Measurements from ENCODE around the gene CELF4. TPM values are rescaled to one million over a fixed set of nuclear protein-coding genes. Genes with fewer than 3 reads are reported as not detected.

CELF4 gene
- total RNA-seq, 1 experiment from 2014 or later: not detected

- ATAC-seq (no peak), DNase-seq (ENCODE audit: low read depth, low spot score) (no peak)
- H3K4me1 ChIP-seq (ENCODE audit: control insufficient read depth, insufficient read depth, low read length): no peaks in the 10 kb centered on the region
- ChIA-PET CTCF (no interaction called here), POLR2A (no interaction called here)
- H3K9me3 ChIP-seq (ENCODE audit: control insufficient read depth, insufficient read depth, low read depth, low read length): no peaks in the 10 kb centered on the region
- in situ Hi-C loops (cut with HindIII; ENCODE audit: low pct_unique_long_range_greater_than_20kb, low sequenced_read_pairs) (no loop called here), intact Hi-C loops (cut with micrococcal nuclease; ENCODE audit: unreplicated experiment) (no loop called here)
- no peak overlapping the region for H3K27ac ChIP-seq (ENCODE audit: low read length)
- TF ChIP-seq REST (IDR thresholded peaks at IDR 0.05; ENCODE audit: insufficient read depth in 1 of 2, low read depth in 2 of 2, low read length in 1 of 2) (no peak), CTCF (IDR thresholded peaks at IDR 0.05) (no peak), POLR2AphosphoS5 (IDR thresholded peaks at IDR 0.05; ENCODE audit: low read depth, low read length) (no peak), SIN3A (IDR thresholded peaks at IDR 0.05; ENCODE audit: borderline replicate concordance, insufficient read depth, low read depth, low read length) (no peak), TCF7L2 (IDR thresholded peaks at IDR 0.05; ENCODE audit: low read depth, low read length) (no peak)
- no peaks in the 10 kb centered on the region for H3K27me3 ChIP-seq (ENCODE audit: control insufficient read depth, insufficient read depth, low read length)
- H3K4me3 ChIP-seq (ENCODE audit: low read depth in 2 of 2, low read length in 2 of 2): no peak overlapping the region
- H3K36me3 ChIP-seq (ENCODE audit: control insufficient read depth, insufficient read depth, low read length): no peaks in the 10 kb centered on the region; the same call in 1 of the 2 replicates
- BruUV-seq (replicated peaks): no TSS peak
These were observed 145.2 kb downstream of the CELF4 start for GRCh38 chr18:37420315-37420880.

- Histone ChIP-seq H3K36me3 (ENCODE audit: control insufficient read depth, insufficient read depth, low read length) (no peaks in the 10 kb centered on the region; the same call in 1 of the 2 replicates), H3K27me3 (ENCODE audit: control insufficient read depth, insufficient read depth, low read length) (no peaks in the 10 kb centered on the region), H3K4me1 (ENCODE audit: control insufficient read depth, insufficient read depth, low read length) (no peaks in the 10 kb centered on the region), H3K27ac (ENCODE audit: low read length) (no peak overlapping the region), H3K9me3 (ENCODE audit: control insufficient read depth, insufficient read depth, low read depth, low read length) (no peaks in the 10 kb centered on the region), H3K4me3 (ENCODE audit: low read depth in 2 of 2, low read length in 2 of 2) (no peak overlapping the region)
- no peak for ATAC-seq
- in situ Hi-C loops (cut with HindIII; ENCODE audit: low pct_unique_long_range_greater_than_20kb, low sequenced_read_pairs) (no loop called here), intact Hi-C loops (cut with micrococcal nuclease; ENCODE audit: unreplicated experiment) (no loop called here)
- CTCF ChIA-PET: no interaction called here
- BruUV-seq (replicated peaks): no TSS peak
- DNase-seq (ENCODE audit: low read depth, low spot score): no peak
- POLR2A ChIA-PET: no interaction called here
- no peak for TF ChIP-seq REST (IDR thresholded peaks at IDR 0.05; ENCODE audit: insufficient read depth in 1 of 2, low read depth in 2 of 2, low read length in 1 of 2)
- no peak for TF ChIP-seq SIN3A (IDR thresholded peaks at IDR 0.05; ENCODE audit: borderline replicate concordance, insufficient read depth, low read depth, low read length)
- no peak for TF ChIP-seq TCF7L2 (IDR thresholded peaks at IDR 0.05; ENCODE audit: low read depth, low read length)
- TF ChIP-seq CTCF (IDR thresholded peaks at IDR 0.05): no peak
- TF ChIP-seq POLR2AphosphoS5 (IDR thresholded peaks at IDR 0.05; ENCODE audit: low read depth, low read length): no peak
These were observed 145.7 kb downstream of the CELF4 start for GRCh38 chr18:37419866-37420265.
